ENCODE data around the gene LPP. TPM values are rescaled to one million over a fixed set of nuclear protein-coding genes. Genes with fewer than 3 reads are reported as not detected.

The LPP gene, protein sequence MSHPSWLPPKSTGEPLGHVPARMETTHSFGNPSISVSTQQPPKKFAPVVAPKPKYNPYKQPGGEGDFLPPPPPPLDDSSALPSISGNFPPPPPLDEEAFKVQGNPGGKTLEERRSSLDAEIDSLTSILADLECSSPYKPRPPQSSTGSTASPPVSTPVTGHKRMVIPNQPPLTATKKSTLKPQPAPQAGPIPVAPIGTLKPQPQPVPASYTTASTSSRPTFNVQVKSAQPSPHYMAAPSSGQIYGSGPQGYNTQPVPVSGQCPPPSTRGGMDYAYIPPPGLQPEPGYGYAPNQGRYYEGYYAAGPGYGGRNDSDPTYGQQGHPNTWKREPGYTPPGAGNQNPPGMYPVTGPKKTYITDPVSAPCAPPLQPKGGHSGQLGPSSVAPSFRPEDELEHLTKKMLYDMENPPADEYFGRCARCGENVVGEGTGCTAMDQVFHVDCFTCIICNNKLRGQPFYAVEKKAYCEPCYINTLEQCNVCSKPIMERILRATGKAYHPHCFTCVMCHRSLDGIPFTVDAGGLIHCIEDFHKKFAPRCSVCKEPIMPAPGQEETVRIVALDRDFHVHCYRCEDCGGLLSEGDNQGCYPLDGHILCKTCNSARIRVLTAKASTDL
- 26.2 and 56.0 TPM in 2 replicates for total RNA-seq

DNA sequence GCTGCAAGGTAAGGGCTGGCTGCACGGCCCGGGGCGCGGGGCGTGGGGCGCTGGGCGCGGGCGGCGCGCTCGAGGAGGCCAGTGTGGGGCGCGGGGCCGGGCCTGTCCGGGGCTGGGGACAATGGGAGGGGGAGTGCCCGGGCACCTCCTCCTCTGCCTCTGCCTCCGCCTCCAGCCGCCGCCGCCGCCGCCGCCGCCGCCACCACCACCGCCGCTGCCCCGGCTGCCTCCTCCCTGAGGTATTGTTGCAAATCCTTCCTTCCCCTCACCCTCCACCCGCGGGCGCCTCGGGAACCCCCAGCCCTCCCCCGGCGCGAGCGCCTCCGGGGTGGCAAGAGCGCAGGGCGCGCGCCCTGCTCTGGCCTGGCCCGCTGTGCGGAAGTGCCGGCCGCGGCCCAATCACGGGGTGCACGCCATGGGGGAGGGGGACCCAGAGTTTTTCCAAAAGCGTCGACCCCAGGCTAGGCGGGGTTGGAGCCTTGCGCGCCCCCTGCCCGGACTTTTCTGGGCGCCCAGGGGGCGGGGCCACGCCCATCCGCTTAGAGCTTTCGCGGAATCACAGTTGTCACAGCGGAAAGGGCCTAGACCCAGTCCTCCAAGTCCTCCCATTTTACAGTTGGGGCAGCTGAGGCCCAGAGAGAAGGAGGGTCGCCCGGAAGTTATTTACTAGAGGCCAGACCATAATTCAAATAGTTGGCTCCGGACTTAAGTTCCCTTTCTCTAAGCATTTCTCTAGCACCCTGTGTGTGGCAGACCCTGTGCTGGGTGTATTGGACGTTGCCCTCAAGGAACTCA, at the start of gene LPP:
LPP (plus strand) TSS at position 144 of the 795 bp plus-strand sequence. CDS start 251,964 bp downstream, outside the sequence.

Measured in myometrial cell (primary cell).